ENCODE results near the gene HLA-DRB5.
"Not testable (repeated sequence)": the region's sequence is repeated elsewhere in the genome, so short reads cannot be mapped to it uniquely, and the experiment has no call there.

The HLA-DRB5 gene

DNA sequence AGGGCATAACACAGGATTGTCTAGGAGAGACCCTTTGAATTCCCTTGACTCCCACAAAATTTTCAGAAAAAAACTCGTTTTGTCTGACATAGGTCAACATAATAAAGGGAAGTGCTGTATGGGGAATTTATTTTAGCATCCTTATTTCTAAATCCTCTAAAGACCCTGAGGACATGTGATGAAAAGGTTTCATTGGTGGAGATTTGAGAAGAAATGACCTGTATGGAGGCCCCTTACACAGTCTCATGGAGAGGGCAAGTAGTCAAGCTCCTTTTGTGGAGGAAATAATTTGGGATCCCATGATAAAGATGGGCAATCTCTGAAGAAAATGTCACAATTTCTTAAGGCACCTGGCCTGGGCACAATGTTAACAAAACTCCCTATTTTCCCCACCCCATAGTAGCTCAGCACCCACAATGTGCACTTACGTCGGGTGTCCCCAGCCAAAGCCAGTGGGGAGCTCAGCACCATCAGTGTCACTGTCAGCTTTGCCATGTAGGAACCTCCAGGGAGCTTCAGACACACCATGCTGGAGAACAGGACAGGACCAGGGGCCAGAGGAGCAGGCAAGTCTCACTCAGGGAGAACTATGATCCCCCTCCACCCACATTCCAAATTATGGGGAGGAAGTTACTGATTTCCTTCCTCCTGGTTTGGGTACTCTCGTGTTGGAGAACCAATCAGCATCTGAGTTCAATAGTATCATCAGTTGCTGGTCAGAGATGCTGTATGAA lies at the start of gene HLA-DRB5:
HLA-DRB5 (minus strand) TSS at position 591 of the 734 bp plus-strand sequence; CDS start at position 528, 63 bp downstream.
- no peak for DNase-seq

DNA sequence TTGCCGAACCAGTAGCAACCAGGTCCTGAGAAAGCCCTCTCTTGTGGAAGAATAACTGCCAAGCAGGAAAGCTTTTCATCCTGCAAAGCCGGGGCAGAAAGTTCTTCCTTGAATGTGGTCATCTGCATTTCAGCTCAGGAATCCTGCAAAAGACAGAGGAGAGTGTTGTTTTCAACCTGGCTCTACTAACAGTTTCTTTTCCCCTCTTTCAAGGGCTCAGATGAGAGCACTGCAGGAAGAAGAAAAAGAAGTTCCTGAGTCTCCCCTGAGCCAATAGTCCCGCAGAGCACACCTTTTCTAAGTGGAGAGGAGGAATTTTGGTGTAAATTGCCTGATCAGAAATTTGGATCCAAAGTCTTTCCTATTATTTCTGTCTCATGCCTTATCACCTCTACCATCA lies 48.9 kb upstream of the HLA-DRB5 start:
- DNase-seq, result no peak

DNA sequence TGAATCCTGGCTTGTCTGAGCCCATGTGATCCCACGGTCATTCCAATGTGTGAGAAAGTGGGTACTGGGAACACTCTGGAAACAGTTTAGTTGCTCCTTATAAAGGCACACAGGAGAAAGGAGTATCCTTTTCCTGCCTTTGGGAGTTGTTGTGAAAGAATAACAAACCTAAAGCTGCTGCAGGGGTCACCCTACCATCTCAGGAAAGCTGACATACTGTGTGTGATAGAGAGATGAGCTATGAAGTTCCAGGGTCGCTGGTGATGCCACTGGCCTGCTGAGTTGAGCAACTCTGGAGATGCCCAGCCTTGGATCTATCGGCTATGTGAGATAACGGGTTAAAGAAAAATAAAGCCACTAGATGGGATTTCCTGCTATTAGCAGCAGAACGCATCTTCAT lies 47.4 kb upstream of the HLA-DRB5 start:
- not testable (repeated sequence) for DNase-seq

DNA sequence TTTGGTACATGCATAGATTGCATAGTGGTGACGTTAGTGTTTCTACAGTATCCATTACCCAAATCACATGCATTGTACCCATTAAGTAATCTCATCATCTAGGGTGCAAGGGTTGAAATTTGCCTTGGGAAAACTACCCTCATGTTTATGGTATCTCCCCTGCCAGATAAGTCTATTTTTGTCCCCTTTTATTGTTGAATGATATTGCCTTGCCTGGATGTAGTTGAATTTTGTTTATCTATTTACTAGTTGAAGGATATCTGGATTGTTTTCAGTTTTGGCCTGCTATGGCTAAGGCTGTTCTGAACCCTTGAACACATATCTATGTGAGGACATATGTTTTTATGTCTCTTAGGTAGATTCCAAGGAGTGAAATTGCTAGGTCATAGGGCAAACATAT lies 46.2 kb upstream of the HLA-DRB5 start:
- DNase-seq, result no peak

DNA sequence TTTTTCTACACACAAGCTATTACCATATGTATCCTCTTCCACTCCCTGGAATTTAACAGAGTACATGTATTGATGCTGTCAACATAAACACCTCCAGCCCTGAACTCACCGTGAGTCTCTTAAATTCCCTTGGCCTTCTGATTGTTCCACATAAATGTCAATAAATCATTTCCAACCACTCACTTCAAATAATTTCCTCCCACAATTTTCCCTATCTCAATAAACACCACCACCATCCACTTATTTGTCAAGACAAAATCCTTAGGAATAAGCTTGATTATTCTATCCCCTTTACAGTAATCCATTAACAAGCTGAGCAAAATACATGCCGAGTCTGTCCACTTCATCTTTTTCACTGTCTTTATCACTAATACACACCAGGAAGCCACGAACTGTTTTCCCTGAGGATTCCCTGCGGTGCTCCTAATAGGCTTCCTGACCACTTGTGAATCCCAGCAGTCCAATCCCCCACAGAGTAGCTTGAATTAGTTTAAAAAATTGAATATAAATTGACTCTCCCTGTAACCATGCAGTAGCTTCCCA lies 40.3 kb upstream of the HLA-DRB5 start:
- DNase-seq, result no peak

DNA sequence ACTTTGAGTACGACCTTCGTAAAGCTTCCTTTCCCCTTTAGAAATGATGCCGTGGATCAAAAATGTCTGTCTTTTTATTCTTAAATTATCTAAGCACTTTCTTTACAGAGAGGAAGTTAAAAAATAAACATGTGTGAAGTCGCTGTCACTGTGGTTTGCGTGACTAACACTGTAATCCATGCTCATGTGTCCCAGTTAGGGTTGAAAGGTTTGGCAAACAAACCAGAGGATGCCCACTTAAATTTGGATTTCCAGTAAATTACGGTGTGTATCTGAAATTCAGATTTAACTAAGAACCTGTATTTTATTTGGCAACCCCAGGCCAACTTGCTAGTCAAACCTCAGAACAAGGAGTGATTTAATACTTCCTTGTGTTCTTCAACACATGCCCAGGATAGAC lies 38.5 kb upstream of the HLA-DRB5 start:
- no peak for DNase-seq

DNA sequence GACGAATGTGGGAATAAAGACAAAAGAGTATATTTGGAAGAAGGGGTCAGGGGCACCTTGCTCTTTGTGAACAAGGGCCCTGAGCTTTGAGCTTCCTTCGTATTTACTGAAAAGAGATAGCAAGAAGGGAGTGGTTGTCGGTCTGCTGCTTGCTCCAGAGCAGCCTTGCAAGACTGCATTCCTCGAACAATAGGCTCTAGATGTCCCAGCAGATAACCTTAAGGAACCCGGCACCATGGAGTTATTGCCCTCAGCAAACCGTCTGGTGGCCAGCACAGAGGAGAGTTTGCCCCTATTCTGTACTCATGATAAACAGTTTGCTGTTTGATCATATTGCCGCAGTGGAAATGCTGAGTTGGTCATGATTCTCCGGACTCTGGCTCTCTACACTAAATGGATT lies 36.9 kb upstream of the HLA-DRB5 start:
- no peak for DNase-seq

DNA sequence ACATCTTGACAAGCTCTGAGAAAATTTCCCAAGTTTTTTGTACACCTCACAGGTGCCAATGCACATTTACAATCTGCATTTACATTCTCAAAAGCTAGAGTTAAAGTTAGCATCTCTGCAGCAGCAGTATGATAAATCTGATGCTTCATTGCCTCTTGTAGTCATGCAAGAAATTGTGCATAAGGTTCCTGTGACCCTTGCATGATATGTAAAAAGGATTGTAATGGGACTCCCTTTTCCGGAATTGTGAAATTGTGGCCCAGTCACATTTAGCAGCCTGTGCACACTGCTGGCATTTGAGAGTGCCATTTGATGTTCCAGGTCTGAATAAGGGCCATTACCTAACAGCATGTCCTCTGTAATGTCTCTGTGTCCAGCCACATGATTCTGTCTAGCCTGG lies 35.4 kb upstream of the HLA-DRB5 start:
- DNase-seq, result no peak

DNA sequence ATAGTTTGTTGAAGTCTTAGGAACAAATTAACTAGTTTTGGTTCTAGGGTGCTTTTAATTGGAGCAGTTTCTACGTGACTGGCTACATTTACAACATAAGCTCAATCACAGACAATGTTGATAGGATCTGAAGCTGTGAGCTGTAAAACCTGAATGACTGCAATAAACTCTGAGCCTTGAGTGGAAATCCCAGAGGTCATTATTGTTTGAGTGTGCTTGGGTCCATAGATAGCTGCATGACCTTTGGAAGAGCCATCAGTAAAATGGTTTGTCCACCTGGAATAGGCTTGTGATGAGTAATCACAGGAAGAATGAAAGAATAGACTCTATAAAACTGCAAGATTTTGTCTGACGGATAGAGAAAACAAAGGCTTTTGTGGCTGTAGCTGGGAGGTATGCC lies 32.9 kb upstream of the HLA-DRB5 start:
- DNase-seq, result no peak

DNA sequence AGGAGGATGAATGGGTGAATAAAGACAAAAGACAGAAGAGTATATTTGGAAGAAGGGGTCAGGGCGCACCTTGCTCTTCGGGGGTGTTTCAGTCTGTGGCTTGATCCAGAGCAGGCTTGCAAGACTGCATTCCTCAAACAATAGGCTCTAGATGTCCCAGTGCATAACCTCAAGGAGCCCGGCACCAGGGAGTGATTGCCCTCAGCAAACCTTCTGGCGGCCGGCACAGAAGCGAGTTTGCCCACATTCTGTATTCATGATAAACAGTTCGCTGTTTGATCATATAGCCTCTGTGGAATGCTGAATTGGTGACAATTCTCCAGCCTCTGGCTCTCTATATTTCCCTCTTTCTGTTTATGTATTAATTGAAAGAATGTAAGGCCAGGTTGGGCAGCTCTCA lies 29.7 kb upstream of the HLA-DRB5 start:
- DNase-seq, result no peak

DNA sequence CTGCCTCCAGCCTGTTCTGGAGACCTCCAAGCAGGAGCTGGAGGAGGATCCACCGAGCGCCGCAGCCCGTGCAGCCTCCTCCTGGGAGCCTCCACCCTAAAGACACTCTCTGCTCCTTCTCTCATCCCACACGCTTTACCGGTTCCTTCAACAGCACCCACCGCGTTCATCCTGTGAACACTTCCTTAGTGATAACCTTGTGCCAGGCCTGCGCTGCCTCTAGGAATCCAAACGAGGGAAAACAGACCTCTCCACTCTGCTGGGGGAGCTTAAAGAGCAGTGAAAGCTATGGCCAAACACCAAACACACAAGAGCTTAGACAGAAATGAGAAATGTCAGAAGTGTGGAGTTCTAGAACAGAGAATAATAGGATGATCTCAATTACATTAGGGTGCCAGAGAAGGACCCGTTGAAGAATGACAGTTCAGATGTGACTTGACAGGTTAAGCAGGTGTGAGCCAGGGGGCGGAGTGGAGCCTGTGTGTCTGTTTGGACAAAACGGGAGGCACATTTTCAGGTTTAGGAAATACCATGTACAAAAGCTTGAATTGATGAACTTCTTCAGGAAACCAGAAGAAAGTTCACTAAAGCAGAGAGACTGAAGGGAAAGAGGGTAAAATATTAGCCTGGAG lies 28.5 kb upstream of the HLA-DRB5 start:
- no peak for DNase-seq

DNA sequence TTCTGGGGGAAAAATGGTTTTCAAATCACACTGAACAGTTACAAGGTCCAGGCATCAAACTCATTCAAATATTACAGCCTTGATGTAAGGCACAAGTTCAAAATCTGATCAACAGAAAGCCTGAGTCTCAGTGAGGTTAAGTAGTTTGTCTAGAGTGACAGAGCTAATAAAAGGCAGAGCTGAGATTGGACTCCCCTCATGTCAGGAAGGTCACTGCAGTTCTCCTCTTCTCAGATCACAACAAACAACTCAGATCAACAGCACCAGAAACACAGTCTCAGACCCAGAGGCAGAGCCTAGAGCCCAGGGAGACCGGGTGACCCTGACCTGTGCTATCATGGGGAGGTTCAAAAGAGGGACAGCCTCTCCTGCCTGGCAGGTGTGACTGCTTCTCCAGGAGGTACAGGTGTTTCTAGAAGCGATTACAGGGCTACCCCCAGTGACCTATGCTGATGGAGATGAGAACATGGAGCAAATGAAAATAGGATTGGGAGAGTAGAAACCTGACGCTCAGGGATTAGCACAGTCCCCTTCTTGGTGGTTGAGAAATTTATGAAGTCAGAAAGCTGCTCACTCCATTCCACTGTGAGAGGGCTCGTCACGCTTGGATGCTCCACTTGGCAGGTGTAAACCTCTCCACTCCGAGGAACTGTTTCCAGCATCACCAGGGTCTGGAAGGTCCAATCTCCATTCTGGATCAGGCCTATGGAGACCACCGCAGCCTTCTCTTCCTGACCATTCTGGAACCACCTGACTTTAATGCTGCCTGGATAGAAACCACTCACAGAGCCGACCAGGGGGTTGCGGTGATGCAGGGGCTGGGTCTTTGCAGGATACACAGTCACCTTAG lies 24.3 kb upstream of the HLA-DRB5 start:
- DNase-seq, result no peak

DNA sequence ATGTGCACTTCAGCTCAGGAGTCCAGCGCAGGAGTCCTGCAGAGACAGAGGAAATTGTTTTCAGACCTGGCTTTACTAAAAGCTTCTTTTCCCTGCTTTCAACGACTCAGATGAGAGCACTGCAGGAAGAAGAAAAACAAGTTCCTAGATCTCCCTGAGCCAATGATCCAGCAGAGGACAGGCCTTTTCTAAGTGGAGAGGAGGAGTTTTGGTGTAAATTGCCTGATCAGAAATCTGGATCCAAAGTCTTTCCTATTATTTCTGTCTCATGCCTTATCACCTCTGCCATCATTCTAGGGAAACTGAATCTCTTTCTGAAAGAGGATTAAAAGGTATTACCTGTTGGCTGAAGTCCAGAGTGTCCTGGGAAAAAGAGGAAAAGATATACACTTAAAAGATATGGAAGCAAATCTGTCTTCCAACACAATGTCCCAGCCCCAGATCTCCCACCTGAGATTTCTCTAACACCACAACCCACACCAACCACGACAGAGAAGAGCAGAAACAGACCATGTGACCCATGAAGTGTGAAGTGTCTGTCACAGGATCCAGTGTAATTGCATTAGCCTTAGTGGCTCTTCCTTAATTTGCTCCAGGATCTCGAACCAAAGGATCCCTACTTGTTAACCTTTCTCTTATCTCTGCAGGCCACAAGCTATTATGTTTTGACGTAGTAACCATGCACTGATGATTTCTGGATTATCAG lies 23.1 kb upstream of the HLA-DRB5 start:
- DNase-seq, result no peak

DNA sequence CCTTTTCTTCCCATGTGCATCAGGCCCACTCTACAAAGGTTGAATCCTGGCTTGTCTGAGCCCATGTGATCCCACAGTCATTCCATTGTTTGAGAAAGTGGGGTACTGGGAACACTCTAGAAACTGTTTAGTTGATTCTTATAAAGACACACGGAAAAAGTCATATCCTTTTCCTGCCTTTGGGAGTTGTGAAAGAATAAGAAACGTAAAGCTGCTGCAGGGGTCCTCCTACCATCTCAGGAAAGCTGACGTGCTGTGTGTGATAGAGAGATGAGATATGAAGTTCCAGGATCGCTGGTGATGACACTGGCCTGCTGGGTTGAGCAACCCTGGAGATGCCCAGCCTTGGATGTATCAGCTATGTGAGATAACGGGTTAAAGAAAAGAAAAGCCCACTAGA lies 21.3 kb upstream of the HLA-DRB5 start:
- no peak for DNase-seq

DNA sequence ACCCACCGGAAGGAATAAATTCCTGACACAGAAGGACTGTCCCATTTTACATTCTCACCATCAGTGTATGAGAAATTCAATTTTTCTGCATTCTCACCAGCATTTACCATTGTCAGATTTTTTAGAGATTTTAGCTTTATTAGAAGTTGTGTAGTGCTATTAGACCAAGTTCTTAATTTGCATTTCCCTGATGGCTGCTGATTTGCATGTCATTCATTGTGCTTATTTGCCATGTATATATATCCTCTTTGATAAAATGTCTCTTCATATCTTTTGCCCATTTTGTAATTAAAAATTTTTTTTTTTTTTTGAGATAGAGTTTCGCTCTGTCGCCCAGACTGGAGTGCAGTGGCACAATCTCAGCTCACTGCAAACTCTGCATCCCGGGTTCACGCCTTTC lies 9.8 kb upstream of the HLA-DRB5 start:
- no peak for DNase-seq

DNA sequence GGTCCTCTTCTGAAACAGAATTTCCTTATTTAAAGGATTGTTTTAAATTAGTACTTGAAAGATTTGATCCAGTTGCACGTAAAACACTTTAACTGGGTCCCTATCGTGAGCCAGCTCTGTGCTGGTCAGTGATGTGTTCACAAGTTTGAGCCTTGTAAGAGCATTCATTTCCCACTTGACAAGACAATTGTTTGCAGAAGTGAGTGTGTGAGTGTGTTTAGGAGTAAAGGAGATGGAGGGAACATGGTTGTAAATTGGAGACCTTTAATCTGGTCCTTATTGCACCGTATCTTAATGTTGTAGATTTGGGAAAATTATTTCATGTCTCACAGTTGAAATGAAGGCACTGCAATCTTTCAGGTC lies 325 bp upstream of the HLA-DRB5 start:
- DNase-seq, result not testable (repeated sequence)

DNA sequence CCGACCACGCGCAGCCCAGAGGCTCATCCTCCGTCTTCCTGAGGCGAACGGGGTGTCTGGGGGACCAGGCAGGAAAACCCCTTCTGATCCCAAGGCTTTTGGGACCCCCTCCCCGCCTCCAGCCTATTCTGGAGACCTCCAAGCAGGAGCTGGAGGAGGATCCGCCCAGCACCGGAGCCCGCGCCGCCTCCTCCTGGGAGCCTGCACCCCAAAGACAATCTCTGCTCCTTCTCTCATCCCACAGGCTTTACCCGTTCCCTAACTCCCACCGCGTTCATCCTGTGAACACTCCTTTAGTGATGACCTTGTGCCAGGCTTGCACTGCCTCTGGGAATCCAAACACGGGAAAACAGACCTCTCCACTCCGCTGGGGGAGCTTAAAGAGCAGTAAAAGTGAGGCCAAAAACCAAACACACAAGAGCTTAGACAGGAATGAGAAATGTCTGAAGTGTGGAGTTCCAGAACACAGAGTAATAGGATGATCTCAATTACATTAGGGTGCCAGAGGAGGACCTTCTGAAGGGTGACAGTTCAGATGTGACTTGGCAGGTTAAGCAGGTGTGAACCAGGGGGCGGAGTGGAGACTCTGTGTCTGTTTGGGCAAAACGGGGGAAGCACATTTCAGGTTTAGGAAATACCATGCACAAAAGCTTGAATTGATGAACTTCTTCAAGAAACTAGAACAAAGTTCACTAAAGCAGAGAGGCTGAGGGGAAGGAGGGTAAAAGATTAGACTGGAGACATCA lies 7.6 kb downstream of the HLA-DRB5 start:
- no peak for DNase-seq

DNA sequence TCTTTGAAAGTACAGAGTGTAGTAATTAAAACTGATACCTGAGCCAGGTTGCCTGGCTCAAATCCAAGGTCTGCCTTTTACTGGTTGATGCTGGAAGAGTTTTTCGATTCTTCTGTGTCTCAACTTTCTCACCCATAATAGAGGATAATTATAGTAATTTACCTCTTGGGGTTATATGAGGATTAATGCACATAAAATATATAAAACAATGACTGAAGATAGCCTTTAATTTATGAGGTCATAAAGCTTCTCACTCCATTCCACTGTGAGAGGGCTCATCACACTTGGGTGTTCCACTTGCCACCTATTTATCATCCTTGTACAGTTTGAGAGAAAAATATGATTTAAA lies 10.2 kb downstream of the HLA-DRB5 start:
- DNase-seq, result no peak

DNA sequence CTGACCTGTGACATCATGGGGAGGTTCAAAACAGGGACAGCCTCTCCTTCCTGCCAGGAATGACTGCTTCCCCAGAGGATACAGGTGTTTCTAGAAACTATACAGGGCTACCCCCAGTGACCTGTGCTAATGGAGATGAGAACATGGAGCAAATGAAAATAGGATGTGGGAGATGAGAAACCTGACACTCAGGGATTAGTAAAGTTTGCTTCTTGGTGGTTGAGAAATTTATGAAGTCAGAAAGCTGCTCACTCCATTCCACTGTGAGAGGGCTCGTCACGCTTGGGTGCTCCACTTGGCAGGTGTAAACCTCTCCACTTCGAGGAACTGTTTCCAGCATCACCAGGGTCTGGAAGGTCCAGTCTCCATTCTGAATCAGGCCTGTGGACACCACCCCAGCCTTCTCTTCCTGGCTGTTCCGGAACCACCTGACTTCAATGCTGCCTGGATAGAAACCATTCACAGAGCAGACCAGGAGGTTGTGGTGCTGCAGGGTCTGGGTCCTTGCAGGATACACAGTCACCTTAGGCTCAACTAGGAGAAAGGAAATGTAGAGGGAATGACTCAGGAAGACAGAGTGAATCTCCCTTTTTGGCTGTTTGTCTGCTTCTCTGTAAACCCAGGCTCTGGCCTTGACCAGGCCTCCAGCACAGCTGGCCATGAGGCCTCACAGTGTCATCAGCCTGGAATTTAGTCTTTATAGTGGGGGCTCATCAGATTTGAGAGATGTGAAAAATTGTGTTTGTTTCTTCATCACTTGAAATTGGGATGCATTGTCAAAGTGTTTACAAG lies 10.8 kb downstream of the HLA-DRB5 start:
- DNase-seq, result no peak

DNA sequence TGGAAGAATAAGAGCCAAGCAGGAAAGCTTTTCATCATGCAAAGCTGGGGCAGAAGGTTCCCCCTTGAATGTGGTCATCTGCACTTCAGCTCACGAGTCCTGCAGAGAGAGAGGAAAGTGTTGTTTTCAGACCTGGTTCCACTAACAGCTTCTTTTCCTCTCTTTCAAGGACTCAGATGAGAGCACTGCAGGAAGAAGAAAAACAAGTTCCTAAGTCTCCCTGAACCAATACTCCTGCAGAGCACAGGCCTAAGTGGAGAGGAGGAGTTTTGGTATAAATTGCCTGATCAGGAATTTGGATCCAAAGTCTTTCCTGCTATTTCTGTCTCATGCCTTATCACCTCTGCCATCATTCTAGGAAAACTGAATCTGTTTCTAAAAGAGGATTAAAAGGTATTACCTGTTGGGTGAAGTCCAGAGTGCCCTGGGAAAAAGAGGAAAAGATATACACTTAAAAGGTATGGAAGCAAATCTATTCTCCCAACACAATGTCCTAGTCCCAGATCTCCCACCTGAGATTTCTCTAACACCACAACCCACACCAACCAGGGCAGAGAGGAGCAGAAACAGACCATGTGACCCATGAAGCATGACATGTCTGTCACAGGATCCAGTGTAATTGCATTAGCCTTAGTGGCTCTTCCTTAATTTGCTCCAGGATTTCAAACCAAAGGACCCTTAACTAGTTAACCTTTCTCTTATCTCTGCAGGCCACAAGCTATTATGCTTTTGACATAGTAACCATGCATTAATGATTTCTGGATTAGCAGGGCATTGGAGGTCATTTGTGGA lies 12.2 kb downstream of the HLA-DRB5 start:
- no peak for DNase-seq

DNA sequence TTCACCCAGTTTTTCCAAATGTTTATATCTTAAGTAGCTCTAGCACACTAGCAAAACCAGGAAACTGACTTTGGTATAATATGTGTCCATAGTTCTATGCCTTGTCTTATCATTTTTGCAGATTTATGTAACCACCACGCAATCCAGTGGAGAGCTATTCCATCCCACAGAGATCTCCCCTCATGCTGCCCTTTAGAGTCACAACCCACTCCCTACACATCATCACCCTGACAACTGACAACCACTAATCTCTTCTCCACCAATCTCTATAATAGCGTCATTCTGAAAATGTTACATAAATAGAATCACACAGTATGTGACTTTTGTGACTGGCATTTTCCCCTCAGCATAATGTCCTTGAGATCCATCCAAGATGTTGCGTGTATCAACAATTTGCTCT lies 29.1 kb downstream of the HLA-DRB5 start:
- no peak for DNase-seq

Measured in stimulated activated naive CD4-positive, alpha-beta T cell (primary cell).